ENCODE data around the gene PLIN1.

PLIN1 gene

DNA sequence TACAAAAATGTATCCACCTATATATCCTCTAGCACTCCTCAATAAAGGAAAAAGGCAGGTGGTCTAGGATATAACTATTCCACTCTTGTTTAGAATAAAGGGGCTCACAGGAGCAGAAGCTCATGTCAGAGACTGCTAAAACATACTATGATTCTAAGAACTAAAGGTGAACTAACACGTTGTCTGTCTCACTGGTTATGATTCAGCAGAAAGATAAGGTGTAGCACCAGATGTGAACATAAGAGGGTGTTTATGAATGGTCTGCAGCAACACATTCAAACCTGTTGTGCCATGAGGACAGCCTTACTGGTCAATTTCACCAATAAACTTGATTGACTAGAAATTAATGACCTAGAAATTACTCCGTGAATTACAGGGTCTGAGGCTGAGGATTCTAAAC lies 6.8 kb upstream of the PLIN1 start:
- in situ Hi-C loops (cut with MboI; ENCODE audit: low sequenced_read_pairs, unreplicated experiment): no loop called here
- no peak for DNase-seq (ENCODE audit: low spot score)
- TF ChIP-seq CTCF (IDR thresholded peaks at IDR 0.05; ENCODE audit: borderline replicate concordance, control extremely low read depth, extremely low read depth, insufficient read depth, missing control alignments): no peak

DNA sequence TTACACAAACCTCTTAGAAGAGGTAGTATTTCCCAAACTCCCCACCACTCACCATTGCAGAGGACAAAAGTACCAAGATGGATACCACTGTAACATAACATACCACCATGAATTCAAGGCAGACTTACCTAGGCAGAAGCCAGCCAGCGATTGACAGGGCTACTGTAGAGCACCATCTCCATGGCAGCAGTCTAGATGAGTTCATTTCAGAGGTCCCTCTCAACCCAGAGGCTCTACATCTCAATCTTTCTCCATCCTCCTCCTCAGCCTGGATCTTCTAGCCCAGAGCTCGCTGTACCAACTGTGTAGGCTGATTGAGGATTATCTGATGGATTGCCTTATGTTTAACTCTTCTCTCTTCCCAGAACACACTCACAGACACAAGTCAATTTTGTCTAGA lies 2.0 kb upstream of the PLIN1 start:
- DNase-seq (ENCODE audit: low spot score): no peak
- no peak for TF ChIP-seq CTCF (IDR thresholded peaks at IDR 0.05; ENCODE audit: borderline replicate concordance, control extremely low read depth, extremely low read depth, insufficient read depth, missing control alignments)
- in situ Hi-C loops (cut with MboI; ENCODE audit: low sequenced_read_pairs, unreplicated experiment): no loop called here

DNA sequence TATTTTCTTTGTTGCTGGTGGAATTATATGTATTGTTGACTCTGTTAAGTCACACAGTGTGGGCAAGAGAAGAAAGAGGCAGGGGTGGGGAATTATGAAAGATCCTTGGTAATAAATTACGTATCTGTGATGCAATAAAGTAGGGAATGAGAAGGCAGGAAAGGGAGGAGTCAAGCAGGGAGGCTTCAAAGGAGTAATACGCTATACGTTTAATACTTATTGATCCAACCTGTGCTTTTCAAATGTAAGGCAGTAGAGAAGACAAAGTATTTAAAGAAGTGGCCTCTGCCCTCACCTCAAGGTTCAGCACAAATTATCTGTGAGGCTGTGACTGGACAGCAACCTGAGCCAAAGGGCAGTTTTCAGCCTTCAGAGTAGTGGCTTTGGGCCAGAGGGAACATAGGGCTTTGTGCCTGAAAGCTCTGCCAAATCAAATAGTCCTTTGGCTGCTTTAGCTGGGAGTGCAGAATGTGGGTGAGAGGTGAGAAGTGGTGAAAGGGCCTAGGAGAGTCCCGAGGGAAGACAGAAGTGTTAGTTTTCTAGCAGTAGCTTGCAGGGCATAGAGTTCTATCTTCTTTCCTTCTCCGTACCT lies 1.2 kb upstream of the PLIN1 start:
- in situ Hi-C loops (cut with MboI; ENCODE audit: low sequenced_read_pairs, unreplicated experiment): no loop called here
- no peak for TF ChIP-seq CTCF (IDR thresholded peaks at IDR 0.05; ENCODE audit: borderline replicate concordance, control extremely low read depth, extremely low read depth, insufficient read depth, missing control alignments)
- DNase-seq (ENCODE audit: low spot score): no peak

- in situ Hi-C loops (cut with MboI; ENCODE audit: low sequenced_read_pairs, unreplicated experiment): no loop called here
- no peak for TF ChIP-seq CTCF (IDR thresholded peaks at IDR 0.05; ENCODE audit: borderline replicate concordance, control extremely low read depth, extremely low read depth, insufficient read depth, missing control alignments)
- no peak for DNase-seq (ENCODE audit: low spot score)
Observed at GRCh38 chr15:89677381-89677780, 1.8 kb downstream of the PLIN1 start.

- no peak for TF ChIP-seq CTCF (IDR thresholded peaks at IDR 0.05; ENCODE audit: borderline replicate concordance, control extremely low read depth, extremely low read depth, insufficient read depth, missing control alignments)
- in situ Hi-C loops (cut with MboI; ENCODE audit: low sequenced_read_pairs, unreplicated experiment): no loop called here
- no peak for DNase-seq (ENCODE audit: low spot score)
Observed at GRCh38 chr15:89675606-89676005, 3.6 kb downstream of the PLIN1 start.

DNA sequence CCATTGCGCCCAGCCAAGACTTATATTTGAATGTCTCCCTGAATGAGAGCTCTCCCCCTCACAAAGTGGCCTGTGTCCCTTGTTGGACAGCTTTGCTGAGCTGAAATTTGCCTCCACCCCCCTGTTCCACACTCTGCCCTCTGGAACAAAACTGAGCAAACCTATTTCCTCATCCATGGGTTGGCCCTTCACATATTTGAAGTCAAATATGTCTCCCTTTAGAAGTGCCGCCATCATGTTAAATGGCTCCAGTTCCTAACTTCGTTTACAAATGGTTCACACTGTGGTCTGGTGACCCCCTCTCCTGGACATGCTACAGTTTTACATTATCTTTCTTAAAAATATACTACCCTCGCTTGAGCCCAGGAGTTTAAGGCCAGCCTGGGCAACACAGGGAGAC lies 4.6 kb downstream of the PLIN1 start:
- in situ Hi-C loops (cut with MboI; ENCODE audit: low sequenced_read_pairs, unreplicated experiment): no loop called here
- no peak for DNase-seq (ENCODE audit: low spot score)
- TF ChIP-seq CTCF (IDR thresholded peaks at IDR 0.05; ENCODE audit: borderline replicate concordance, control extremely low read depth, extremely low read depth, insufficient read depth, missing control alignments): no peak

- DNase-seq (ENCODE audit: low spot score): peak; percentile 69
- TF ChIP-seq CTCF (IDR thresholded peaks at IDR 0.05; ENCODE audit: borderline replicate concordance, control extremely low read depth, extremely low read depth, insufficient read depth, missing control alignments): peak; percentile 51
- in situ Hi-C loops (cut with MboI; ENCODE audit: low sequenced_read_pairs, unreplicated experiment): no loop called here
Observed at GRCh38 chr15:89673165-89673512, 6.0 kb downstream of the PLIN1 start.
